Activated CD4-positive, CD25-positive, alpha-beta regulatory T cell (primary cell): Measurements from ENCODE around the gene GMEB2.
"Not testable (repeated sequence)": the region's sequence is repeated elsewhere in the genome, so short reads cannot be mapped to it uniquely, and the experiment has no call there.

Experiments
- DNase-seq, 4 experiments: peaks; one replicate each; lab custom pipeline; 2025; lab: John Stamatoyannopoulos, UW

Gene GMEB2

DNA sequence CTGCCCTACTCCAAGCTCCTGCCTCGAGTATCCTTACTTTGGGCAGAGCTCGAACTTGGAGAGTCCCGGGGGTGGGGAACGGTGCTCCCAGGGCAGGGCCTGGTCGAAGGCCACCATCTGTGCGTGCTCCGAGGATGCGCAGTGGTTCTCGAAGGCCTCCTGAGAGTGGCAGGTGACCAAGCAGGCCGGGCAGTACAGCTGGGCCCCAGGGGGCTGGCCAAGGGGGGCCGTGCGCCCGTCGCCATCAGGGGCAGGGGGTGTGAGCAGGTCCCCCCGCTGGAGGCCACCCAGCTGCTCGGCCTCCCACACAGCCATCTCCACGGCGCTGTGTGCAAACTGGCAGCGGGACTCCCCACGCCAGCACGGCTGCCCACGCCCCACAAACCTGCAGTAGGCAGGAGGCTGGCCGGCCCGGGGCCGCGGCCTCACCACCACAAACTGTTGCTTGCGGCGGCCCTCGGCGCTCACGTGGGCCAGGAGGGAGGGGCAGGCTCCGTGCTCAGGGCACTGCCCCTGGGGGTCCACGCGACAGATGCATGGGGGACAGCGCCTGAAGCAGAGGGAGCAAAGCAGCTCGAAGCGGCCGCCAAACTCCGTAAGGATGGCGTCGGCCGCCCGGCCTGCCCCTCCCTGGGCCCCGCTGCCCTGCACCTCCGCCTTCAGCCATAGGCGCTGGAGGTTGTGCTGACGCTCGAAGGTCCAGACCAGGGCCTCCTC lies 54.7 kb downstream of the GMEB2 start:
- no peak for DNase-seq

DNA sequence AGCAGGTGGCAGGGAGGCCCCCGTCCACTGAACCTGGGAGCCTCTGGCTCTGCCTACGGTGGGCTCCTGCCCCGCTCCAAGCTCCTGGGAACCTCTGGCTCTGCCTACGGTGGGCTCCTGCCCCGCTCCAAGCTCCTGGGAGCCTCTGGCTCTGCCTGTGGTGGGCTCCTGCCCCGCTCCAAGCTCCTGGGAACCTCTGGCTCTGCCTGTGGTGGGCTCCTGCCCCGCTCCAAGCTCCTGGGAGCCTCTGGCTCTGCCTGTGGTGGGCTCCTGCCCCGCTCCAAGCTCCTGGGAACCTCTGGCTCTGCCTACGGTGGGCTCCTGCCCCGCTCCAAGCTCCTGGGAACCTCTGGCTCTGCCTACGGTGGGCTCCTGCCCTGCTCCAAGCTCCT lies 55.8 kb downstream of the GMEB2 start:
- not testable (repeated sequence) for DNase-seq

DNA sequence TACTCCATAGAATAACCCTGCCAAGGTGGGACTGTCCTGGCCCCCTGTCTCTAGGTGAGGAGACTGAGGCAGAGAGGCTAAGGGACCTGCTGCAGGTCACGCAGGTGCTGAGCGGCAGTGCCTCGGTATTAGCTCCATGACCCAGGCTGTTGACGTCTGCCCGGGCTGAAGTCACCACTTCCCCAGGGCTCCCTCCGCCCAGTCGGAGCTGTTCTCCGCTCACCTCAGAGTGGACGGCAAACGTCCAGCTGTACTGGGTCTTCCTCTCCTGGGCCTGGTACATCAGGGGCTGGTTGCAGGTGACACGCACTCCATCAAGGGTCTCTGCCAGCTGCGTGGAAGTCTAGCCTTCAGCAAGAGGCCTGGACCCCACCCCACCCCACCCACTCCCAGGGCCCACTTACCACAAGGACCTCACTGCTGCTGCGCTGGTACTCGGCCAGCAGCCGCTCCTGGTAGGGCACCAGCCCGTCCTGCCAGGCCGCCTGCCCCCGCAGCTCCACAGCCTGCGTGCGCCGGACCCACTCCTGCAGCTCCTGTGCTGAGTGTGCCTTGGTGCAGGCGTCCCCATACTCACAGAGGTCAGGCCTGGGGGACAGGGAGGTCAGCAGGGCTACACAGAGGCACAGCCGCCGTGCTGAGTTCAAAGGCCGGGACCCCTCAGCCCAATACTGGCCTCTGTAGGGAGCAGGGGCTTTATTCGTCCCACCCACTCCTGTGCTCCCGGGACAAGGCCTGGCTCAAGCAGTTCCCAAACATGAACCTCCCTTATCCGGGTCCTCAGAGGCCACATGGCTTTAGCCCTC lies 56.4 kb downstream of the GMEB2 start:
- DNase-seq = no peak

DNA sequence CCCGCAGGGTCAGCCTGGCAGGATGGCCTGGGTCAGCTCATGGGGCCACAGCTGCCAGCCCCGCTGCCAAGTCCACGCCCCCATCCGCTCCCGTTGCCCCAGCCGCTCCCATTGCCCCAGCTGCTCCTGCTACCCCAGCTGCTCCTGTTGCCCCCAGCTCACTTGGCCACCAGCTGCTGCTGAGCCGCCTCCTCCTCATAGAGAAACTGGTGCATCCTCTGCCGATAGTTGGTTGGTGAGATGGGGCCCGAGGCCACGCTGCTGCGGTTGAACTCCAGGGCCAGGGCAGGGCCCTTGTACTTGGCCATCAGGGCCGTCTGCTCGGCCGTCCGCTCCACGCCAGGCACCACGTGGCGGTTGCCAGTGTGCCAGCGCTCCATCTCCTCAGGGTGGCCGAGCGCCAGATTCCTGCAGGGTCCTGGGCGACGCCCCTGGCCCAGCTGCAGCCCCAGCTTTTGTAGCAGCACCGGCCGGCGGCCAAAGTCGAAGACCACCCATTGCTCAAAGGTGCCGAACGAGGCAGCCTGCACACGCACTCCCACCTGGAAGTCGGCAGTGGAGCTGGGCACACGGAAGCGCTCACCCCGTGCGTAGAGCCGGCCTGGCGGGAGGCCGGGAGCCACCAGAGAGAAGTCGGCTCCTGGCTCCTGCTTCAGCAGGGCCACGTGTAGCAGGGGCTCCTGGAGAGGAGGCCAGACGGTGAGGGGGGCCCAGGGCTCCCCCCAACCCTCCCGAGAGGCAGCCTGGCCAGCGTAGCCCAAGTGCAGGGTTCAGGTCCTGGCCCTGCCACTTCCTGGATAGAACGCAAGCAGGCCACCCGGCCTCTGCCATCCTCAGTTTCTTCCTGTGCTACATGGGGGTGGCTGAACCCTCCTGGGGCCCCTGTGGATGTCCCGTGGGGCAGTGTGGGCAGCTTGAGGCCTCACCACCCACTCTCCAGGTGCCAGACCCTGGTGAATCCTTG lies 57.6 kb downstream of the GMEB2 start:
- DNase-seq = no peak

DNA sequence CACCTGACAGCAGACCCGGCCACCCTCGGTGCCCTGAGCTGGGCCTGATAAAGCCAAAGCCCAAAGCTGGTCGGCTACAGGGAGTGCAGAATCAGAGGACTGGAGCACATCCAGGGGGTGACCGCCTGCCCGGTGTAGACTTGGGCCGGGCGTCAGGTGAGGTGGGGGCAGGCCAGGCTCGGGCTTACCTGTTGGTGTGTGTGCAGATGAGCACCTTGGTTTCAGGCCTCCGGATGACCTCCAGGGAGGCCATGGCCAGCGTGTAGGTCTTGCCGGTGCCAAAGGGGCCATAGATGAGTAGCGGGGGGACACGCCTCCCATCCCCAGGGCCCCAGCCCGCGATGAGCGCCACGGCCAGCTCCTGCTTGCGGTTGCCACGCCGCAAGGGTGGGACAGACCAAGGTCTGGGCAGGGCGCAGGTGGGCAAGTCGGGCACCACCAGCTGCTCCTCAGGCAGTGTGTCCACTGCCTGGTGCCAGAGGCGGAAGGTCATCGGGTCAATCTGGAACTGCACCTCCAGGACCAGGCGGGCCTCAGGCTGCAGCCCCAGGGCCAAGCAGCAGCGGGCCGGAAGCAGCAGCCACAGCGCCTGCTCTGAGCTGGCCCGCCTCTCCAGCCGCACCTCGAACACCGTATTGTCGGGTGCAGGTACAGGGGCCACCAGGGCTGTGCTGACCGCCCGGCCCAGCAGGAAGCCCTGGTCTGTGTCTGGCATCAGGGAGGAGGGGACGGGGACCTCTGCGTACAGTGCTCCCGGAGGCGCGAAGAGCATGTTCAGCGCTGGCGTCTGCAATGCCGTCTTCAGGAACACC lies 58.5 kb downstream of the GMEB2 start:
- no peak for DNase-seq

DNA sequence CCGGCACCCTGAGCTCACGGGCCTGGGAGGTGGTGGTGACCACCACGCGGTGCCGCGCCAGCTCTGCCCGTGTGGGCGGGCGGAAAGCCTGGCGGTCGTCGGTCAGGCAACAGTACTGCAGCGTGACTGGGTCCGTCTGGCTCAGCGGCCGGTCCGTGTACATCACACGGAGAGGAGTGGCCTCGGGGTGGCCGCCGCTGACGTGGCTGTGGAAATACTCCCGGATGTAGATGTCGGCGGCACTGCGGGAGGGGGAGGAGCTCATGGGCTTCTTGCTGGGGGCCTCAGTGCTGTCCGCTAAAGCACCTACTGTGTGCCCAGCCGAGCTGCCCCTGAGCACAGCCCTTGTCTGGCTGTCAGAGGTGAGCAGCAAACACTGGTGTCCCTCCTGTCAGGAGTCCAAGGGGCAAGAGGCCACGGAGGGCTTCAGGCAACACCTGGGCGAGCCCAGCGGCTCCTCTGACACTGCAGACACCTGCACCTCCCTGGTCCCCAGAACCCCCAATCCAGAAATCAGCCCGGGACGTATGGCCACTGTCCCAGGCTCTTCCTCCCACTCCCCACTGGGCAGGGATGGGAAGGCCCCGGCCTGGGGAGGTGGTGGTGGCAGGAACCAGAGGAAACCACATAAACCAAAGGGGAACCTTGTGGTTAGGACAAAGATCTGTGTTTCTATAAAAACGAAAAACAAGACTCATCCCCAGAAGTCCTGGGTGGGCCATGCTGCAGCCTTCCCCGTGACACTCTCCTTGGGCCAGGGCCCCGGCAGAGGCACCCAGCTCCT lies 59.3 kb downstream of the GMEB2 start:
- peak in 2 of 4 experiments; percentile 23 to 38 for DNase-seq

DNA sequence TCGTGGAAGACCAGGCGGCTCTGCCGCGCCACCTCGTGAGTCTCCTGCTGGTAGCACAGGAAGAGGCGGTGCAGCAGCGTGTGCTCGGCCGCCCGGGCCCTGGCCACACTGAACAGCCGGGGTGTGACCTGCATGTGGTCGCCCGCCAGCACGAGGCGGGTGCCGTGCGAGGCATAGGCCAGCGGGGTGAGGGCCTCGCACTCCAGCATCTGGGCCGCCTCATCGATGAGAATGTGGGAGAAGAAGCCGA lies 59.8 kb downstream of the GMEB2 start:
- DNase-seq = no peak

DNA sequence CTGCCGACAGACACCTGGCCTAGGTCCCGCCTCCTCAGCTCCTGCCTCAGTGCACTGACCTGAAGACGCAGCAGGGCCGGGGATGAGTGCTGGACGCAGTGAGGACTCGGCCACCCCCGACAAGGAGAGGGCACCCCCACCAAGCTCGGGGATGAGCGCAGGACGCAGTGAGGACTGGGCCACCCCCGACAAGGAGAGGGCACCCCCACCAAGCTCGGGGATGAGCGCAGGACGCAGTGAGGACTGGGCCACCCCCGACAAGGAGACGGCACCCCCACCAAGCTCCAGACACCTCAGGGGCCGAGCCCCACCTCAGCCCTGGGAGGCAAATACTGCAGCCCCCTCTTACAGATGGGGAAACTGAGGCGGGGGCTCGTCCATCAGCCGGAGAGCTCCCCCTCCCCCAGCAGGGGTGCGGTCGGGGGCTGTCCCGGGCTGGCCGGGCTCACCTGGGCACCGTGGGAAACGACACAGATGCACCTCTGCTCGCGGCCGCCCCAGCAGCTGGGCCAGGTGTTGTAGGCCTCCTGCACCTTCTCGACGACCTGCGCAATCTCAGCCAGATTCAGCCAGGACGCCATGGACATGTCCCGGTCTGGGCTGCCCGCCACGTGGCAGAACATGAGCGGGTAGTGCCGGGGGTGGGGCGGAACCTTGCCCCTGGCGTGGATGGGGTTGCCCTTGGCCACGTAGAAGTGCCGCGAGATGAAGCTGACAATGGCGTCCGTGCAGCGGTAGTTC lies 60.3 kb downstream of the GMEB2 start:
- DNase-seq = no peak

DNA sequence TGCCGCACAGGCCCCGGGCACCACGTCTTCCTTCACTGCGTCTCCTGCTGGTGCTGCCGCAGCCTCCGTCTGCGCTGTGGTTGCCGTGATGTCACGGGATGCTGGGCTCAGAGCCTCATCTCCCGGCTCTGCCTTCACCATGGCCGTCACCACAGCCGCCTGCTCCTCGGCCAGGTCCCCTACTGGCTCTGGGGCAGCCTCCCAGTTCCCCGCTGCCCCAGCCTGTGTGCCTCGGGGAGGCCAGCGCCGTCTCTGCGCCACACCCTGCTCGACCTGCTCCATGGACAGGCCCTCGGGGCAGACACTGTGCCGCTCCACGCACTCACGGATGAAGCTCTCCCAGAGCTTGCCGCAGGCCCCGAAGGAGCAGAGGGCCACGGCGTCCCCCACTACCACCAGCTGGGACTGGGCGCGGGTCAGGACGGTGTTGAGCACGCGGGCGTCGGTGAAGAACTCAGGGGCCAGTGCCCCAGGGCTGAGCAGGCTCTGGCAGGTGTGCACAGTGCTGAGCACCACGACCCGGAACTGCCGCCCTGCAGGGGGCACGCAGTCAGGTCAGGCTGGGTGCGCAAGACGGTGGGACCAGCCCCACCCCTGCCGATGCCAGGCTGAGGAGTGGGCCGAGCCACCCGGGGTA lies 61.1 kb downstream of the GMEB2 start:
- DNase-seq = no peak

DNA sequence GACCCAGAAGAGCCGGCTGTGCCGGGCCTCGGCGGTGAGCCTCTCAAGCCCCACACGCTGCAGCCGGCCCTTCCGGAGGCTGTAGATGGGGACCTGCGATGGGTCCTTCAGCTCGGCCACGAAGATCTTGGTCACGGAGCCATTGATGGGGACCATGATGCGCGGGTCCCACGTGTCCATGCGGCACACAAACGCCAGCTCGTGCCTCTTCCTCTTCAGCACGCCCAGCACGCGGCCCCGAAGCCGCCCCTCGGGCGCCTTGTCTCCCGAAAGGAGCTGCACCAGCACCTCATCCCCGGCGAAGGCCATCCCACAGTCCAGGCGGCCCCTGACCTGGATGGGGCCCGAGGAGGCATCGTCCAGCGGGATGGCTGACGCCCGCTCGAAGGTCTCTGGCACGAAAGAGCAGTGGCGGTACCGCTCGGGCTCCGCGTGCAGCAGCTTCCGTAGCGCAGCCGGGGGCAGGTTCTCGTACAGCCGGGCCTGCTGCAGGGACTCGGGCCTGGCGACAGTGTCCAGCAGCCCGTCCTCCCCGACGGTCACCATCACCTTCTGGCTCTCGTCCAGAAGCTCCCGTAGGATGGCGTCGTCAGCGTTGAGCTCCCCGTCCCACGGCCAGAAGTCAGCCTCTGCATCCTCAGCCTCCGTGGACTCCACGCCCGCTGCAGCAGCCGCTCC lies 61.7 kb downstream of the GMEB2 start:
- DNase-seq = no peak

DNA sequence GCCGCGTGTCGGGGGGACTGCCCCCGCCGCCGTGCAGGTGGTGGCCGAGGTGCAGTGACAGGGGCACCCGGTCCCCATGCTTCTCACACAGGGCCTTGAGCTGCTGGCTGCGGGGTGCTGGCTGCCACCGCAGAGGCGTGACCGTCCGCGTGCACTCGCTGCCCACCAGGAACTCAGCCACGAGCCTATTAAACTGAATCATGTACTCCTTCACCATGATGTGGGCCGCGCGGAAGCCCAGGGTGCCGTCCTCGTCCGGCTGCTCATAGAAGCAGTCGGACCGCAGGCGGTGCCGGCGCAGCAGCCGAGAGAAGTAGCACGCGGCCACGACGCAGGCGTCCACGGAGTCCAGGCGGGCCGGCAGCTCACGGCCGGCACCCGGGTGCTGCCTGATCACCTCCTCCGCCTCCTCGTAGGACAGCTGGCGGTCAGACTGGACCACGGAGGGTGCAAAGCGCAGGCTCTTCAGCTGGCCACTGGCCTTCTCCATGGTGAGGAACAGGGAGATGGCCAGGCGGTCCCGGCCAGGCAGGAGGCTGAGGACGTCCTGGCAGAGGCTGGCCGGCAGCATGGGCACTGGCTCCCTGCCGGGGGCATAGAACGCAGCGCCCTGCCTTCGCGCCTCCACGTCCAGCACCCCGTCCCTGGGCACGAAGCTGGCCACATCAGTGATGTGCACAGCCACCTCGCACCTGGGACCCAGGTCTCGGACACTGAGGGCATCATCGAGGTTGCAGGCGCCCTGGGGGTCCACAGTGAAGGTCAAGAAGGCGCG lies 62.7 kb downstream of the GMEB2 start:
- no peak for DNase-seq

DNA sequence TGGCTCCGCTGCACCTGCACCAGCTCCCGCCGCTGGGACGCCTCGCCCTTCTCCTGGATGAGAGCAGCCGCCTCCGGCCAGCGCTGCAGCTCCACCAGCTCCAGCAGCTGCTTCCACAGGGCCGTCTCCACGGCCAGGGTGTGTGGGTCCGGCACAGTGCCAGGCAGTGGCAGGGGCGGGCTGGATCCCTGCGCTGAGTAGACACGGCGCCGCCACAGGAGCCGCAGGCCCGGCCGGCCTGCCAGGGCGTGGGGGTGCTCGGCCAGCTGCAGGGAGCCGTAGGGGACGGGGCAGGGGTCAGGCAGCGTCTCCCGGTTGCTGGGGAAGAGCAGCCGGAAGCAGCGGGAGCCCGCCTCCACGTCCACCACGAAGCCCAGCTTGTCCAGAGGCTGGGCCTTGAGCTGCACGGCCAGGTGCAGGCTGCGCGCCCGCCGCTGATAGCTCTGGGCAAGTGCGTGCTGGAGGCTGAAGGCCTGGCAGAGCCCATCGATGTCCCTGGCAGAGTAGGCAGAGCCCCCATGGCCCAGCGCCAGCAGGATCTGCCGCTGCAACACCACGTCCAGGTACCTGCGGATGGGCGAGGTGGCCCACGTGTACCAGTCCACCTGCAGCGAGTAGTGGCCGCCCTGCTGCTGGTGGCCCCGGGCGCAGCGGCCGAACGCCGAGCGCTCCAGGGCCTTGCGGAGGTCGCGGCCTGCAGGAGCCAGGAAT lies 63.5 kb downstream of the GMEB2 start:
- DNase-seq = no peak

DNA sequence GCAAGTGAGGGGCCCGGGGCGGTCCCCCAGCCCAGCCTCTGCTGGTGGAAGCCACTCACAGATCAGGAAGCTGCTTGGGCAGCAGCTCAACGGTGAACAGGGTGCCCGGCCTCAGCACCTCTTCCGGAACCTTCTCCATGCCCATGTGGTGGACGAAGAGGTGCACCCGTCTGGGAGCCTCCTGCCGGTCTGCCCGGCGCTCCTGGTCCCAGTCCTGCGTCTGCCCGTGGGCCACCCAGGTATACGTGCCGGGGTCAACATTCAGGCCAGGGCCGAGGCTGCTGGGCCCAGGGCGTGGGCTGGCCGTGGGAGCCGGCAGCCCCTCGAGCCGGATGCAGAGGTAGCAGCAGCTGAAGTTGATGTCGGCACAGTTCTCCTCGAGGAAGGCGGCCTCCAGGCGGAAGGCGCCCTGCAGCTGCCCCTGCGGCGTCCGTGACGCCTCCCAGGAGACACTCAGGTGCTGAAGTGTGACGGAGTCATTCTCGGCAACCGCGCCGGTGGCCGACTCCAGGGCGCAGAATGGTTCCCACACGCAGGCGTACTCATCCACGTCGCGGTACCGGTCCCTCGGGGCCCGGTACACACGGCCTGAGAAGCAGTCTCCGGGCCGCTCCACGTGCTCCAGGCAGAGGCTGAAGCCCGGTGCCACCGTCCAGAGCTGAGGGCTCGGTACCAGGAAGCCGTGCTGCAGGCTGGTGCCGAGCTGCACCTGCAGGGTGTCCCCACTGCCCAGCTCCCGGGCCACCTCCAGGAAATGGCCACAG lies 64.3 kb downstream of the GMEB2 start:
- no peak for DNase-seq

DNA sequence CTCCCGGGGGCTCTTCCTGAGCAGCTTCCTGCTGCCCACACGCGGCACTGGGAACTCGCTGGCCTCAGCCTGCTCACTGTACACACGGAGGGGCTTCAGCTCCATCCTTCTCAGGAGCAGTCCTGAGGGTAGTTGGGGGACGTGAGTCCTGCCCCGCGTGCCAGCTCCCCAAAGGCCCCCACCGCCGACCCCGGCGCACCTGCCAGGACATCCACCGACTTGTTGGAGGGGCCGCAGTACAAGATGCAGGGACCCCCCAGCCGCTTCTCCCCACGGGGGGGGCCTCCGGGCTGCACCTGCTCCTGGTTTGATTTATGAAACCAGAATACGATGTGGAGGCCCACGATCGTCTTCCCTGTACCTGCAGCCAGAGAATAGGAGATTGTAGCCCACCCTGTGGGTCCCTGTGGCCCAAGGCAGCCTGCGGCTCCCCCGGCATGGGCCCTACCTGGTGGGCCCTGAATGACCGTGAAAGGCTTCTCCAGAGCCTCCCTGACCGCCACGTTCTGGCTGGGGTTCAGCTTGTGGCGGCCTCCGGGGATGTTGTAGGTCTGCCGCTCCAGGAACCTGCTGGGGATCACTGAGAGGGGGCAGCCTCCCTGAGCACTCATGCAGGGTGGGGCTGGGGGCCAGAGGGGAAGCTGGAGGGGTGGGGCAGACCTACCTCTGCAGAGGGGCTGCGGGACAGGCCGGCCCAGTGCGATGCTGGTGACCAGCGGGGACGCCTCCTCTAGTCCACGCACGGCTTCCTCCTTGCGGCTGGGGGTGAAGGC lies 65.1 kb downstream of the GMEB2 start:
- DNase-seq = no peak

DNA sequence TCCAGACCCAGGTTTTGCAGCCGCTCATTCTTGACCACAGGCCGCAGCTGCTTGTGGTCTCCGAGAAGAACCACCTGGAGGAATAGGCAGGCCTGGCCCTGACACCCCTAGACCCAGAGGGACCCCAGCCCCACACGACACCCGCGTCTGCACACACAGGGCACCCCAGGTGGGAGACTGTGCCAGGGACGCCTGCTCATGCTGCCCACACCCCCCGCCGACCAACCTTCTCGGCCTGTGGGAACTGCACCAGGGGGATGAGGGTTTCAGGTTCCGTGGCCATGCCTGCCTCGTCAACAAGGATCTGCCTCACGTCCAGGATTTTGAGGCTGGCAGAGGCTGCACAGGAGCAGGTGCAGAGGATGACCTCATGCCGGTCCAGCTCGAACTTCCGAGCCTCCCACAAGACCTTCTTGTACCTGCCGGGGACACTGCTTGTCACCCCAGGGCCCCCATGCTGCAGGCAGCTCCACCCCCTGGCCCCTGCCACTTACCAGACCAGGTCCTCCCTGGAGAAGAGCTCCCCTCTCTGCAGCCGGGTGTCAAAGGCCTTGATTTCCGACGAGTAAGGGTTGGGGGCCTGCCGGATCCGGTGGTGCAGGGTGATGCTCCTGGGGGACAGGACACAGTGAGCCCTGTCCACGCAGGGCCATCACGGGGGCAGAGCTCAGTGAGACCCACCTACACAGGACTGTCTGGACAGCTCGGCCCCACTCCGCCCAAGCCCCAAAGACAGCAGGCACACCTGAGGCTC lies 65.9 kb downstream of the GMEB2 start:
- DNase-seq = no peak
